ENCODE measurements around the gene CLEC2D. TPM values are rescaled to one million over a fixed set of nuclear protein-coding genes. Genes with fewer than 3 reads are reported as not detected.

Gene CLEC2D
- total and polyA plus RNA-seq, 10 of the 15 experiments (the other 5 are each of a cell fraction or from before 2014, with no cell fraction given), result 4.6 to 29.8 (median 16.0) TPM

DNA sequence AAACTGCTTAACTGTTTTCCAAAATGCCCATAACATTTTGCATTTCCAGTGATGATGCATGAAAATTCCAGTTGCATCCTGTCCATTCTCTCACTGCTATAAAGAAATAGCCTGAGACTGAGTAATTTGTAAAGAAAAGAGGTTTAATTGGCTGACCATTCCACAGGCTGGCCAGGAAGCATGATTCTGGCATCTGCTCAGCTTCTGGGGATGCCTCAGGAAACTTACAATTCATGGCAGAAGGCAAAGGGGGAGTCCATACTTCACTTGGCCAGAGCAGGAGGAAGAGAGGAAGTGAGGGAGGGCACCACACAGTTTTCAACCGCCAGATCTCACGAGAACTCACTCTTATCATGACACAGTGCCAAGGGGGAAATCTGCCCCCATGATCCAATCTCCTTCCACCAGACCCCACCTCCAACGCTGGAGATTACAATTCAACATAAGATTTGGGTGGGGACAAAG lies 18.2 kb upstream of the CLEC2D start:
- Histone ChIP-seq H3K36me3 (ENCODE audit: control insufficient read depth in 2 of 2, insufficient read depth in 2 of 2, low read length in 1 of 2) (peaks cover 0 to 10% of the 10 kb centered on the region in 2 experiments; a peak in 2 of 4 replicates), H3K4me3 (peak overlapping the region; percentile 30; the same call in 1 of the 2 replicates), H3K27ac (ENCODE audit: control insufficient read depth, insufficient read depth) (peak overlapping the region; percentile 81), H2AFZ (ENCODE audit: control insufficient read depth, low read depth, low read length) (no peak overlapping the region; the same call in 1 of the 2 replicates), H3K9ac (ENCODE audit: control insufficient read depth, insufficient read depth, low read length) (peak overlapping the region; percentile 3; the same call in 1 of the 2 replicates), H3K79me2 (ENCODE audit: control insufficient read depth, insufficient read depth, low read length) (peaks cover 36% of the 10 kb centered on the region), H3K27me3 (replicated peaks in 1 of 2; ENCODE audit: control insufficient read depth in 2 of 2, insufficient read depth in 2 of 2, low read length in 1 of 2) (no peaks in the 10 kb centered on the region), H3K4me2 (ENCODE audit: control insufficient read depth, insufficient read depth) (peak overlapping the region; percentile 97), H3K9me3 (replicated peaks; ENCODE audit: control insufficient read depth, insufficient read depth, low read length) (no peaks in the 10 kb centered on the region; the same call in 2 of the 3 replicates), H4K20me1 (ENCODE audit: control insufficient read depth, insufficient read depth) (no peaks in the 10 kb centered on the region), H3K4me1 (ENCODE audit: control insufficient read depth, insufficient read depth, low read length) (peaks cover 14% of the 10 kb centered on the region)
- WGBS (ENCODE audit: insufficient coverage, insufficient replicate concordance, low lambda C conversion rate, missing lambda C conversion rate), result 21% methylated on average over 3 of the region's 3 CpGs
- RAD21 ChIA-PET (ENCODE audit: unreplicated experiment), result interaction anchor here (0.8 kb wide), 1 partner anchor 92 kb away, joined by 3 read pairs; no protein-coding TSS in a partner anchor
- no peak for DNase-seq (ENCODE audit: low read depth, low spot score)
- in situ Hi-C loops (cut with MboI) (loop anchor here (25.0 kb wide), 1 partner anchor 1014 kb away; no protein-coding TSS in a partner anchor), intact Hi-C loops (cut with micrococcal nuclease; ENCODE audit: unreplicated experiment) (loop anchor here (2.0 kb wide), 1 partner anchor 62 kb away; no protein-coding TSS in a partner anchor)
- ATAC-seq, result no peak
- CTCF ChIA-PET, result interaction anchor here (0.9 to 1.0 kb wide), 2 partner anchors 14 to 102 kb away, joined by 4 read pairs; no protein-coding TSS in a partner anchor
- no TSS peak for BruUV-seq (replicated peaks)
- POLR2A ChIA-PET, result no interaction called here
- no peak for FAIRE-seq
- SMC1A ChIA-PET (ENCODE audit: uncharacterized antibody, unreplicated experiment), result interaction anchor here (2.2 kb wide), 1 partner anchor 18 kb away, joined by 8 read pairs; the partner anchor contains the start of gene CLEC2D
- TF ChIP-seq ZBED1 (IDR thresholded peaks at IDR 0.05; ENCODE audit: borderline replicate concordance), result peak; percentile 63; the same call in 1 of the 2 replicates
- TF ChIP-seq EP300 (IDR thresholded peaks at IDR 0.05; ENCODE audit: borderline replicate concordance in 1 of 2, control insufficient read depth in 1 of 2, low read depth in 2 of 2, low read length in 2 of 2), result no peak
- TF ChIP-seq BRCA1 (IDR thresholded peaks at IDR 0.05; ENCODE audit: low read depth, low read length), result no peak
- no peak for TF ChIP-seq JUND (IDR thresholded peaks at IDR 0.05; ENCODE audit: low read depth, low read length)
- no peak for TF ChIP-seq POLR2AphosphoS2 (IDR thresholded peaks at IDR 0.05; ENCODE audit: low read depth, low read length)
- TF ChIP-seq DPF2 (IDR thresholded peaks at IDR 0.05), result no peak
- TF ChIP-seq, protein P1, sequence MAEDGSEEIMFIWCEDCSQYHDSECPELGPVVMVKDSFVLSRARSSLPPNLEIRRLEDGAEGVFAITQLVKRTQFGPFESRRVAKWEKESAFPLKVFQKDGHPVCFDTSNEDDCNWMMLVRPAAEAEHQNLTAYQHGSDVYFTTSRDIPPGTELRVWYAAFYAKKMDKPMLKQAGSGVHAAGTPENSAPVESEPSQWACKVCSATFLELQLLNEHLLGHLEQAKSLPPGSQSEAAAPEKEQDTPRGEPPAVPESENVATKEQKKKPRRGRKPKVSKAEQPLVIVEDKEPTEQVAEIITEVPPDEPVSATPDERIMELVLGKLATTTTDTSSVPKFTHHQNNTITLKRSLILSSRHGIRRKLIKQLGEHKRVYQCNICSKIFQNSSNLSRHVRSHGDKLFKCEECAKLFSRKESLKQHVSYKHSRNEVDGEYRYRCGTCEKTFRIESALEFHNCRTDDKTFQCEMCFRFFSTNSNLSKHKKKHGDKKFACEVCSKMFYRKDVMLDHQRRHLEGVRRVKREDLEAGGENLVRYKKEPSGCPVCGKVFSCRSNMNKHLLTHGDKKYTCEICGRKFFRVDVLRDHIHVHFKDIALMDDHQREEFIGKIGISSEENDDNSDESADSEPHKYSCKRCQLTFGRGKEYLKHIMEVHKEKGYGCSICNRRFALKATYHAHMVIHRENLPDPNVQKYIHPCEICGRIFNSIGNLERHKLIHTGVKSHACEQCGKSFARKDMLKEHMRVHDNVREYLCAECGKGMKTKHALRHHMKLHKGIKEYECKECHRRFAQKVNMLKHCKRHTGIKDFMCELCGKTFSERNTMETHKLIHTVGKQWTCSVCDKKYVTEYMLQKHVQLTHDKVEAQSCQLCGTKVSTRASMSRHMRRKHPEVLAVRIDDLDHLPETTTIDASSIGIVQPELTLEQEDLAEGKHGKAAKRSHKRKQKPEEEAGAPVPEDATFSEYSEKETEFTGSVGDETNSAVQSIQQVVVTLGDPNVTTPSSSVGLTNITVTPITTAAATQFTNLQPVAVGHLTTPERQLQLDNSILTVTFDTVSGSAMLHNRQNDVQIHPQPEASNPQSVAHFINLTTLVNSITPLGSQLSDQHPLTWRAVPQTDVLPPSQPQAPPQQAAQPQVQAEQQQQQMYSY (CRISPR knock-in tag; IDR thresholded peaks at IDR 0.05), result no peak
- TF ChIP-seq, protein P2, sequence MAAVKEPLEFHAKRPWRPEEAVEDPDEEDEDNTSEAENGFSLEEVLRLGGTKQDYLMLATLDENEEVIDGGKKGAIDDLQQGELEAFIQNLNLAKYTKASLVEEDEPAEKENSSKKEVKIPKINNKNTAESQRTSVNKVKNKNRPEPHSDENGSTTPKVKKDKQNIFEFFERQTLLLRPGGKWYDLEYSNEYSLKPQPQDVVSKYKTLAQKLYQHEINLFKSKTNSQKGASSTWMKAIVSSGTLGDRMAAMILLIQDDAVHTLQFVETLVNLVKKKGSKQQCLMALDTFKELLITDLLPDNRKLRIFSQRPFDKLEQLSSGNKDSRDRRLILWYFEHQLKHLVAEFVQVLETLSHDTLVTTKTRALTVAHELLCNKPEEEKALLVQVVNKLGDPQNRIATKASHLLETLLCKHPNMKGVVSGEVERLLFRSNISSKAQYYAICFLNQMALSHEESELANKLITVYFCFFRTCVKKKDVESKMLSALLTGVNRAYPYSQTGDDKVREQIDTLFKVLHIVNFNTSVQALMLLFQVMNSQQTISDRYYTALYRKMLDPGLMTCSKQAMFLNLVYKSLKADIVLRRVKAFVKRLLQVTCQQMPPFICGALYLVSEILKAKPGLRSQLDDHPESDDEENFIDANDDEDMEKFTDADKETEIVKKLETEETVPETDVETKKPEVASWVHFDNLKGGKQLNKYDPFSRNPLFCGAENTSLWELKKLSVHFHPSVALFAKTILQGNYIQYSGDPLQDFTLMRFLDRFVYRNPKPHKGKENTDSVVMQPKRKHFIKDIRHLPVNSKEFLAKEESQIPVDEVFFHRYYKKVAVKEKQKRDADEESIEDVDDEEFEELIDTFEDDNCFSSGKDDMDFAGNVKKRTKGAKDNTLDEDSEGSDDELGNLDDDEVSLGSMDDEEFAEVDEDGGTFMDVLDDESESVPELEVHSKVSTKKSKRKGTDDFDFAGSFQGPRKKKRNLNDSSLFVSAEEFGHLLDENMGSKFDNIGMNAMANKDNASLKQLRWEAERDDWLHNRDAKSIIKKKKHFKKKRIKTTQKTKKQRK (IDR thresholded peaks at IDR 0.05; ENCODE audit: low read depth, low read length), result no peak
- TF ChIP-seq NRF1 (conservative IDR thresholded peaks at IDR 0.05; ENCODE audit: low read depth, low read length), result no peak
- TF ChIP-seq MTA2 (IDR thresholded peaks at IDR 0.05; ENCODE audit: low read depth), result no peak
- TF ChIP-seq TCF12 (IDR thresholded peaks at IDR 0.05; ENCODE audit: low read depth, low read length), result no peak
- no peak for TF ChIP-seq KAT2A (conservative IDR thresholded peaks at IDR 0.05; ENCODE audit: control insufficient read depth, low read depth, low read length)
- TF ChIP-seq, protein P3, sequence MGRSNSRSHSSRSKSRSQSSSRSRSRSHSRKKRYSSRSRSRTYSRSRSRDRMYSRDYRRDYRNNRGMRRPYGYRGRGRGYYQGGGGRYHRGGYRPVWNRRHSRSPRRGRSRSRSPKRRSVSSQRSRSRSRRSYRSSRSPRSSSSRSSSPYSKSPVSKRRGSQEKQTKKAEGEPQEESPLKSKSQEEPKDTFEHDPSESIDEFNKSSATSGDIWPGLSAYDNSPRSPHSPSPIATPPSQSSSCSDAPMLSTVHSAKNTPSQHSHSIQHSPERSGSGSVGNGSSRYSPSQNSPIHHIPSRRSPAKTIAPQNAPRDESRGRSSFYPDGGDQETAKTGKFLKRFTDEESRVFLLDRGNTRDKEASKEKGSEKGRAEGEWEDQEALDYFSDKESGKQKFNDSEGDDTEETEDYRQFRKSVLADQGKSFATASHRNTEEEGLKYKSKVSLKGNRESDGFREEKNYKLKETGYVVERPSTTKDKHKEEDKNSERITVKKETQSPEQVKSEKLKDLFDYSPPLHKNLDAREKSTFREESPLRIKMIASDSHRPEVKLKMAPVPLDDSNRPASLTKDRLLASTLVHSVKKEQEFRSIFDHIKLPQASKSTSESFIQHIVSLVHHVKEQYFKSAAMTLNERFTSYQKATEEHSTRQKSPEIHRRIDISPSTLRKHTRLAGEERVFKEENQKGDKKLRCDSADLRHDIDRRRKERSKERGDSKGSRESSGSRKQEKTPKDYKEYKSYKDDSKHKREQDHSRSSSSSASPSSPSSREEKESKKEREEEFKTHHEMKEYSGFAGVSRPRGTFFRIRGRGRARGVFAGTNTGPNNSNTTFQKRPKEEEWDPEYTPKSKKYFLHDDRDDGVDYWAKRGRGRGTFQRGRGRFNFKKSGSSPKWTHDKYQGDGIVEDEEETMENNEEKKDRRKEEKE (IDR thresholded peaks at IDR 0.05), result no peak
- TF ChIP-seq CHD2 (IDR thresholded peaks at IDR 0.05; ENCODE audit: borderline replicate concordance, low read depth, low read length), result peak; percentile 76; the same call in 1 of the 2 replicates

Measured in GM12878 (cell line).